GM21717 (cell line): ENCODE data around the gene CD7.

Experiments
- ATAC-seq: cut with Tn5 transposase; IDR thresholded peaks from one replicate; pipeline ENCODE4 v1.9.1; 2021; ENCODE audit warnings: mild to moderate bottlenecking, moderate library complexity; ENCODE audit not compliant: unreplicated experiment

The CD7 gene

DNA sequence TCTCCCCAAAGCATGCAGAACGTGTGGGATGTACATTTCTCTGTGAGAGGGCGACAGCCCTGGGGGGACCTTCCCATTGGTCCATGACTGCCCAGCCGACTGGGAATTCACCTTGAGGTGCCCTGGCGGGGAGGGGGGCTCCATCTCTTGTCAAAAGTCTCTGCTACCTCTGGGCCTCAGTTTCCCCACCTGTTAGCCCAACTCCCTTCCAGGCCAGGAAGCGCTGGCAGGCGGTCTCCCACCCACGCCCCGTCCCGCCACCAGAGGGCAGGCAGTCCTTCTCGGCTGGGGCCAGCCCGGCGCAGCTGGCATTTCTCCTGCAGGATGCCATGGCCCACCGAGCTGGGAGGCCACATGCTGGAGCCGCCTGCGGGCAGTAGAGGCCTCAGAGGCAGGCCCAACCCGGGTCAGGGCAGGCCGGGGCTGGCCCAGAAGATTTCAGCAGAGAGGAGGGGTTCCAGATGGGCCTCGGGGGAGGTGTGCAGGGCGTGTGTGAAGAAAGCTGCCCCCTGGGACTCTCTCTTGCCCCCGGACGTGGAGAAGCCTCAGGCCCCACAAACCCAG, 16.6 kb downstream of the CD7 start:
- no peak for ATAC-seq

DNA sequence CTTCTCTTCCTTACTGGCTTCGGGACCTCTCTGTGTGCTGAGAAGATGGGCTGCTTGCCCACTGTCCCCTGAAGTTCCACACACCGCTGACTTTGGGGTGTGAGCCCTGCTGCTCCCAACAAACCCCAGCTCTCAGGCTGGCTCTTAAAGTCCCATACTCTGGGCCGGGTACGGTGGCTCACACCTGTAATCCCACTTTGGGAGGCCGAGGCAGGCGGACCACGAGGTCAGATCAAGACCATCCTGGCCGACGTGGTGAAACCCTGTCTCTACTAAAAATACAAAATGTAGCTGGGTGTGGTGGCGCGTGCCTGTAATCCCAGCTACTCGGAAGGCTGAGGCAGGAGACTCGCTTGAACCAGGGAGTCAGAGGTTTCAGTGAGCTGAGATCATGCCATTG, 17.2 kb downstream of the CD7 start:
- ATAC-seq = no peak

DNA sequence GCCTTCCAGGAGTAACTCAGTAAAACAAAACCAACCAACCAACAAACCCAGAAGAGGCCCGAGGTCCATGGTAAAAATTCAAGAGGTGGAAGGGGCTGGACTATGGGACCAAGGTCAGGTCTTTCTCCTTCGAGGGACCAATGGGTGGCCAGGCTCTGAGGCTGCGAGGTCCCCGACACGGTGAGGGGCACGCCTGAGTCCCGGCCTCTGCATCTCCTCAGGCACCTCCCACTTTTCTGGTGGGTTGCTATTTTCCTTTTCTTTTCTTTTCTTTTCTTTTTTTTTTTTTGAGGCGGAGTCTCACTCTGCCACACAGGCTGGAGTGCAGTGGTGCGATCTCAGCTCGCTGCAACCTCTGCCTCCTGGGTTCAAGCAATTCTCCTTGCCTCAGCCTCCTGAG, 18.0 kb downstream of the CD7 start:
- no peak for ATAC-seq

DNA sequence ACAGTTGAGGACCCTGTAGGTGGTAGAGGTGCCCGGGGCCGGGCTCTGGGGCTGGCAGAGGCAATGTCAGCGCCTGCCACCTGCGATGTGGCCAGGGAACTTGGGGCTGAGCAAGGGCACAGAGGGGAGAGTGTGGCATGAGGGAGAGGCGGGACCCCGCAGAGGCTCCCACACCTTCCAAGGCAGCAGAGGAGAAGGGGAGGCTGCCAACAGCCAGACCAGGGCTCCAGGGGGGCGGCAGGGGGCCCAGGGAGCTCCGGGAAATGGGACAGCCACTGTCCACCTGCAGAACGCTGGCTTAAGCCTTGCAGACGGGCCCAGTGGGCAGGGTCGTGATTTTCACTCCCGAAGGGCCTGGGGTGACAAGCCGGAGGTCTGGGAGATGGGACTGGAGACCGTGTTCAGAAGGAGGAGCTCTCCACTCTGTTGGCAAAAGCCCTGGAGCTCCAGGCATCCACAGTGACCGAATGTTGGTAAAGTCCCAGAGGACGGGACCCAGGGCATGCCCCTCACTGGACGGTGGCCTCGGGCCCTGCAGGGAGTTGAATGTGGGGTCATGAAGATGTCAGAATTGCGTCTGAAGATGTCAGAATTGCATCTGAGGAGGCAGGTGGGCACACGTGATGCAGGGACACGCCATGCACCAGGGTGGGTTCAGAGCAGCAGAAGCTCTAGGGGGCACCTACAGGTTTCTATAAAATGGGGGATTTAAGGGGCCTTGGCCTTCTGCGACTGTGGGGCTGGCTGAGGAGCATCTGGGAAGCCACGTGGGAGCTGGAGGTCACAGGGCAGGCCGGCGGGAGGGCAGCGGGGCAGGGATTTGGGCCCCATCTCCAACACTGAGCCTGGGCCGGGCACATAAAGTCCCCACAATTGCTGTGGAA, 18.6 kb downstream of the CD7 start:
- ATAC-seq = no peak

DNA sequence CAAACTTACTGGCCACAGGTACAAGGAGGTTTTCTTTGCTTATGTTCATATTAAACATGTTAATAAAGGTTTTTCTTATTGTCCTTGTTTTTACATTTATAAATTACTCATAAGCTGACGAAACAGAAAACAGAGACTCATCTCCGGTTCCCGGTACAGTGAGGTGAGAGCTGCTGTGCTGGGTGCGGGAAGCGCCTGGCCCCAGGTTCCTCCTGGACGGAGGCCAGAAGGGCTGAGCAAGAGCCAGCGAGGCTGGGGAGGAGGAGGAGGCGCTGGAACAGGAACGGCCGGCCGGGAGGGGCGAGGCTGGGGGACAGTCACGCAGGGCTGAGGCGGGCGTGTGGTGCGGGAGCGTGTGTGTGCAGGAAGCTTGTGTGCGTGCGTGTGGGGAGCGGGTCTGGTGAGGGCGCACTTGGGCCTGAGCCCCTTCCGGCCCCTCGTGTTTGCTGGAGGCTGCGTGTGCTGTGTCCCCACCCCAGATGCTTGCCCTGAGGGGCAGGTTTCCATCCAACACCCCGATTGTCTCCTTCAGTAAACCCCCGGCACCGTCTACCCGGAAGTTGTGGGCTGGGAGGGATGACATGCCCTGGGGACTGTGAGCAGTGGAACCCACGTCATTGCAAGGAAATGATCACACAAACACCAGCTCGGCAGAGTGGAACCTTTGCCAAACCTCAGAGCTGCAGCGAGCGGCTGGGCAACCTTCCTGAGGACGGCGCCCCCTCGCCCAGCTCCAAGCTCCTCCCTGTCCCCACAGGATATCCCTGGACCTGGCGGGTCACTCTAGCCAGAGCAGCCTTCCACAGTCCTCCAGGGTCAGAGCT, 19.5 kb downstream of the CD7 start:
- peak; percentile 57 for ATAC-seq

DNA sequence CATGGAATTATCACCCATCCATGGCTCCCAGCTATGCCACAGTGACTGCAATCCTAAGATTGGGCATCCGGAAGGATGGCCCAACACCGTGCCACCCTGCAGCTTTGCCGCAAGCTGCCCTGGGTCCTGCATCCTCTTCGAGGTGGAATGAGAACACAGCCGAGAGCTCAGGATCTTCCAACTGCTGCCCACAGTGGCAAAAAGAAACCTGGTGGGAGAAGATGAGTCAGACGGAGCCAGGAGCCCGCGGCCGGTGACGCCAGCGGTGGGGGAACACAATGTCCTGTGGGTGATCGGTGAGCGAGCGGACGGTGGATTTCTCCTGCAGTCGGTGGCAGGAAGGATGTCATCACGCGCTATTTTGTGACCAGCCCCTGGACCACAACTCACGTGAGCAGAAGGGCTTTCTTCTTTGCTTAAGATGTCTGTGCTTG, 20.1 kb downstream of the CD7 start:
- ATAC-seq = no peak

DNA sequence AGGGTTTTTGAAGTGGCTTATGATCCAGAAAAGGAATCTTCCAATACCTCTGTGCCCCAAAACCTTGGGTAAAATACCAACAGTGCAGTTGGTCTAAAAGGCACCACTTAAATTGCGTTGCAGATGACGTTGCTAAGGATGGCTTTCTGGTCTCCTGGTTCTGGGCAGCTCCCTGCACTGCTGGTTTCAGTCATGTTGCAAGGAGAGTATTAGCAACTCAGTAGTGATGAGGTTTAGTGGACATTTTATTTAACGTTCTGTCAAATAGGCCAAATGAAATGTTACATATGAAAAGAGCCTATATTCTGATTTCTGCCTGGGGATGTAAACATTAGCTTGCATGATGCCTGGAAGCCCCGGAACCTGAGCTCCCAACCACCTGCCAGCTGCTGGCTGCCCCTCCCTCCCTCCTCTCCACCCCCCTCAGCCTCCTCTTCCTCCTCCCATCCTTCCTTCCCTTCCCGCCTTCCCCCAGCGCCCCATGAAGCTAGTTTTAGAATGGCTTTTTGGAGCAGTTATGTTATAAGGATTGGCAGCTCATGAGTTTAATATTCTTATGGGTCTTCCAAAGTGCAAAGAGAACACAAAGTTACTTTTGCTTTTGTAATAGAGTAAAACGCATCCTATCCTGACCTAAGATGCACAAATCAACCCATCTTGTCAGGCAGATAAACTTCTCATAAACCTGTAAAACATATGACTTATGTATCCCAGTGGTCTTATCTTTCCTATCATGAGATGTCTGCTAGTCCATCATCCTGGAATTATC, 20.7 kb downstream of the CD7 start:
- no peak for ATAC-seq

DNA sequence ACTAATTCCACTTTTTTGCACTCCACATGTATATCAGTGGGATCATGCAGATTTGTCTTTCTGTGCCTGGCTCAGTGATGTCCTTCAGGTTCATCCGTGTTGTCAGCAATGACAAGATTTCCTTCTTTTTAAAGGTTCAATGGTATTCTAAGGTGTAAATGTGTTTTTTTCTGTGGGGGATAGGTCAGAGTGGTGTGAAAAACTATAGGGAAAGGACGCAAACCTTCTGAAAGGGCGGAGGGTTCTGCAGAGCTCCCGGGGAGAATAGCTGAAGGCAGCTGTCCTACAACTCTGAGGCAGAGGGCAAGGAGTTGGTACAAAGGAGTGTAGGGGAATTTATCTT, 22.0 kb downstream of the CD7 start:
- ATAC-seq = no peak

DNA sequence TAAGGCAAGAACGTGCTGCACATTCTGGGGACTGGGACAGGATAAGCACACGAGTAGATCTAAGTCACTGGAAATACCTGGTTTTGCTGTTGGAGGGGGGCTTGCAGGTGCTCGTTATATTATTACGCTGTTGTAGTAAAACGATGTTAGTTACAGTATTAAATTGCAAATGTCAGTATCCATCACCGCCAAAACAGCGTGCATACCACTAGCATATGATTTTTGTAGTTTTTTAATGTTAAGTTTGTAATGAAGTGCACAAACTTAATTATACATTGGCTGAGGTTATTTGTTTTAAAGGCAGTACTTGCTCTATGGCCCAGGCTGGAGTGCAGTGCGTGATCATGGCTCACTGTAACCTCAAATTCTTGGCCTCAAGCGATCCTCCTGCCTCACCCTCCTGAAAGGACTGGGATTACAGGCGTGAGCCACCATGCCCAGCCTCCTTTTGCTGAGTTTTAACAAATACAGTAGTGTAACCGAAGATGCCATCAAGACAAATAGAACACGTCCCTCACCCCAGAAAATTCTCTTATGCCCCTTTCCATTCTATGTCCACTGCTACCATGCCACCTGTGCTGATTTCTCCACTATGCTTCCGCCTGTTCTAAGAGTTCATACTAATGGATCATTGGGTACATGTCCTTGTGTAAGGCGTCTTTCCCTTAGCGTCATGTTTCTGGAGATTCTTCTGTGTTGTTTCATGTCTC, 23.2 kb downstream of the CD7 start:
- no peak for ATAC-seq

DNA sequence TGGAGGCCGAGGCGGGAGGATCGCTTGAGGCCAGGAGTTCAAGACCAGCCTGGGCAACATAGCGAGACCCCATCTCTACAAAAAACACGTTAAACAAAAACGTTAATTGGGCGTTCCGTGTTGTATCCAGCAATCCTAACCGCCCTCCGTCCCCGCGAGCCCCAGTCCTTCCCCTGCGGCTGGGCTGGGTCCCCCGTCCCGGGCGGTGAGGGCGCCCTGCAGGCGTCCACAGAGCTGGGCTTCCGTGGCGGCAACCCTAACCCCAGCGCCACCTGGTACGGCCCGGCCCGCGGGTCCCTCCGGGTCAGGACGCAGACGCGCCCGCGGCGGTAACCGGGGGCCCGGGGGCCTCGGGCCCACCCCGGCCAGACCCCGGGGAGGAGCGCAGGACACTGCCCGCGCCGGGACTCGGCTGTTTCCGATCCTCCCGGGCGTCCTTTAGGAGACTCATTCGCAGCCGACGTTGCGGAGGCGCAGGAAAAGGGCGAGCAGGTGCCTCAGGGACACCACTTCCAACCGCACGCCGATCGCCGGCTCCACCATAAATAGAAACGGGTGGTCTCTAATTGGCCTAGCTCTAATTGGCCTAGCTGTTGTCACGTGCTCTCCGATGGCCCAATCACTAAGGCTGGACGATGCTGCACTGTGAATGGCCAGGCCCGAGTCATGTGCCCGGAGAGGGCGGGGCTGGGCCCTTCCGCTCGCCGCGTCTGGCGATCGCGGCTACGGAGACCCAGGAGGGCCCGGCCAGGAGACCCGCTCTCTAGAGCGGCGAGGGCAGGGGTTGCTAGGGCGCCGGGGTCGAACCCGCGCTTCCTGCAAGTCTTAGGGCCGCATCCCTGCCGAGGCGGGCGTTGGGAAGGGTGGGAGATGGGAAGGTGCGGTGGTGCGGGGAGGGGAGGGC, 24.9 kb downstream of the CD7 start:
- peak; percentile 89 for ATAC-seq

DNA sequence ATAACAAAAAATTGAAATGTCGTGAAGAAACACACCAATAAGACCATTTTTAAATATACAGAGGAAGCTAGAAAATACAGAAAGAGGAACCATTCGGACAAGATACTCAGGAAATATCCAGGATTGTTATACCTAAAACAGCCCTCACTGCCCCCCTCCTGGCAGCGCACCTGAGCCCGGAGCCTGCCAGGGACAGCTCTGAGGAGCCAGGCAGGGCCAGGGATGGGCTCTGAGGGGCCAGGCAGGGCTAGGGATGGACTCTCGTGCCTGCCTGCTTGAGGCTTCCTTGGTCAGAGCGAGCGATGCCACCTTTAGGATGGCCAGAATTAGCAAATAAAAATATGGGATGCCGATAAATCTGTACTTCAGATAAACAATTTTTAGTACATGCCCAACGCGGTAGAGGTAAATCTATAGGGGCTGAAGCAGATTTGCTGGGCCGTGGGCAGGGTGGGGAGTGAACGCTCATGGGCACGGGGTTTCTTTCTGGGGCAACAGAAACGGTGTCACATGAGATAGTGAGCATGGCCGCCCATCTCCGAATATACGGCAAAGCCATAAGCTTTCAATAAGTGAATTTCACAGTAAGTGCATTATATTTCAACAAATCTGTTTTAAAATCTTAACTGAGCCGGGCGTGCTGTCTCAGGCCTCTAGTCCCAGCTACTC, 25.7 kb downstream of the CD7 start:
- ATAC-seq = no peak

DNA sequence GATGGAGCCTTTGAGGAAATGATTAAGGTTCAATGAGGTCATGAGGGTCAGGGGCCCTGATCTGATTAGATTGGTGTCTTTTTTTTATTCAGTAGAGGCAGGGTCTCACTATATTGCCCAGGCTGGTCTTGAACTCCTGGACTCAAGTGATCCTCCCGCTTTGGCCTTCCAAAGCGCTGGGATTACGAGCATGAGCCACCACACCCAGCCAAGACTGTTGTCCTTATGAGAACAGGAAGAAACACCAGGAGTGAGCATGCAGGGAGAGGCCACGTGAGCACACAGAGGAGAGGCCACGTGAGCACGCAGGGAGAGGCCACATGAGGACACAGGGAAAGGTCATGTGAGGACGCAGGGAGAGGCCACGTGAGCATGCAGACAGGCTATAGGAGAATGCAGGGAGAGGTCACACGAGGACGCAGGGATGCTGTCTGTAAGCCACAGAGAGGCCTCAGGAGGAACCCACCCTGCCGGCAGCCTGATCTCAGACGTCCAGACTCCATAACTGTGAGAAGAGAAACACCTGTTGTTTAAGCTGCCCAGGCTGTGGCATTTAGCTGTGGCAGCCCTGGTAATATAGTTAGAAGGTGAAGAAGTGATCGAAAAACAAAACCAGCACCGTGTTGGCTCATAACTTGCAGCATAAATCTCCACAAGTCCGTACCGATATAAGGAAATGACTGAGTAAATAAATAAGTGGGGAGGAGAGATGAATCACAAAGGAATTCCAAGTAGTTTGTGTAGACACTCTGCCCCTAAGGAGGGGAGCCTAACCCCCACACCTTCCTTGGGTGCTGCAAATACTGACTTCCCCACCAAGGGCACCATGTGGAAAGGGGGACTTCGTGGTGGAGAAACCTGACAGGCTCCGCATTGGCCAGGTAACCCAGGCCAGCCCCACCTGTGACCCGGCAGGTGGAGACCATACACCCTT, 29.3 kb downstream of the CD7 start:
- no peak for ATAC-seq

DNA sequence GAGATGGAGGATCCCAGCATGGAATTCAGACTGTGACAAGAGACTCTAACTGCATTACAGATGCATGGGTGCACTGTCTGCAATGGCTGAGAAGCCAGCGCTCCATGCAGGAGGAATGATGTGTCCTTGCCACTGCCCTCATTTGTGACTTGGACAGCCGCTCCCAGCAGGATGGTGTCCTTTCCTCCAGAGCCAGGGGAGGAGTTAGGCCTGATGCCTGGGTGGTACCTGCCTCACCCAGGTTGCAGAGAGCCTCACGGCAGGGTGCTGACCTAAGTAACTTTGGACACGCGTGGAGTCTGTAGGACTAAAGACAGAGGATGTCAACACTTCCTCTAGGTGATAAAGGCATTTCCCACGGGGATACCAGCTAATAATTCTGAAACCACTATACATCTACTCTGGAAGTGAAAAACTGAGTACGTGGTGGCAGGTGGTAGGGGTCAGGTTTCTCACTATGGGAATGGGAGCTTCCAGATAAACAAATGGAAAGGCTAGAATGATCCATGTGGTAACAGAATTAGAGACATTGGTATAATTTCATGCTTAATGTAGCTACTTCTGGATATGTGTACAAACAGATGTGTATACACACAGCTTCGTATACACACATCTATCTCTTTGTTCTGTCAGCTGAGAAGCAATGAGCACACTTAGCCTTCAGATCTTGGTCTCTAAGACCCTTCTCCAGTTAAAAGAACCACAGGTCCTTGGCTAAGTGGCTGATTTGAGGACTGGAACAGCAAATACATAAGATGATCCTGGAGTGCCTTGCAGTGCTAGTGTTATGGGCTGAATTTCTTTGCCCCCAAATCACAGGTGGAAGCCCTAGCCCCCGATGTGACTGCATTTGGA, 30.2 kb downstream of the CD7 start:
- ATAC-seq = no peak

DNA sequence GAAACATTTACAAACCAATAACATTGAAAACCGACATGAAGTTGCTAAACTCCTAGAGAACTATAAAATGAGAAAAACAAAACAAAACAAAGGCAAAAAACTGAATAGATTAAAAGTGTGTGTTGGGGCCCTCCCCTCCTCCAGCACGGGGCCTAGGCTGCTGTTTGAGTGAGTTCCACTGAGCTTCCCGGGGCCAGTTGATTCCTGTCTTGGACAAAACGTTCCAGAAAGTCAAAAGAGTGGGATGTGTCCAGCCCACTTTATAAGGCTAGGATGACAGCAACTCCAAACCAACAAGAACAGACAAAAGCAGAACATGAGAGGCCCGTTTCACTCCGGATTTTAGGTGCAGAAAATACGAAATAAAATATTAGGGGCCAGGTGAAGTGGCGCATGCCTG, 32.3 kb downstream of the CD7 start:
- ATAC-seq = no peak

DNA sequence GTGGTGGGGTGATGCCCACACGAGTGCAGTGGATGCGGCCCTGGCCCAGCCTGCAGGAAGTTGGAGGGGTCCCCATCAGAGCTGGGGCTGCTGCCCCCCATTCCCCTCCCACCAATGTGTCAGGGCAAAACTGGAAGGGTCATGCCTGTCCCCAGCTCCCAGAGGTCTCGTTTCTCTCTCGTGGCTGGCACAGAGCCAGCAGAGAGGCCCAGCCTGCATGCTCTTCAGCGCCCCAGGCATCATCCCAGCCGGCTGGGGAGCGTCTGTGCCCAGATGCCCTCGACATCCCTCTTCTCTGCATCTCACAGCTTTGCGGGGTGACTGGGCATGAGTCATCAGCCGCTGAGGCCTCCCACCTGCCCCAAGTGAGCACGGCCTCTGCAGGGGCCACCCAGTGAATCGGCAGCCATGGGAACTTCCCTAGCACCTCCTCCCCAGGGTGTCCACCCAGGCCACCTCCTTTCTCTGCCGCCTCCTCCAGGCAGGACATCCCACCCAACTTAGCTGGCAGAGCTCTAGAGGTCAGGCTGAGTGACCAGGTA, 34.1 kb downstream of the CD7 start:
- ATAC-seq = no peak
